ENCODE measurements around the gene TPRKB. TPM values are rescaled to one million over a fixed set of nuclear protein-coding genes. Genes with fewer than 3 reads are reported as not detected.

The TPRKB gene
- total and polyA plus RNA-seq, 9 of the 15 experiments (the other 6 are each of a cell fraction or from before 2014, with no cell fraction given): 55.6 to 250 (median 112) TPM

DNA sequence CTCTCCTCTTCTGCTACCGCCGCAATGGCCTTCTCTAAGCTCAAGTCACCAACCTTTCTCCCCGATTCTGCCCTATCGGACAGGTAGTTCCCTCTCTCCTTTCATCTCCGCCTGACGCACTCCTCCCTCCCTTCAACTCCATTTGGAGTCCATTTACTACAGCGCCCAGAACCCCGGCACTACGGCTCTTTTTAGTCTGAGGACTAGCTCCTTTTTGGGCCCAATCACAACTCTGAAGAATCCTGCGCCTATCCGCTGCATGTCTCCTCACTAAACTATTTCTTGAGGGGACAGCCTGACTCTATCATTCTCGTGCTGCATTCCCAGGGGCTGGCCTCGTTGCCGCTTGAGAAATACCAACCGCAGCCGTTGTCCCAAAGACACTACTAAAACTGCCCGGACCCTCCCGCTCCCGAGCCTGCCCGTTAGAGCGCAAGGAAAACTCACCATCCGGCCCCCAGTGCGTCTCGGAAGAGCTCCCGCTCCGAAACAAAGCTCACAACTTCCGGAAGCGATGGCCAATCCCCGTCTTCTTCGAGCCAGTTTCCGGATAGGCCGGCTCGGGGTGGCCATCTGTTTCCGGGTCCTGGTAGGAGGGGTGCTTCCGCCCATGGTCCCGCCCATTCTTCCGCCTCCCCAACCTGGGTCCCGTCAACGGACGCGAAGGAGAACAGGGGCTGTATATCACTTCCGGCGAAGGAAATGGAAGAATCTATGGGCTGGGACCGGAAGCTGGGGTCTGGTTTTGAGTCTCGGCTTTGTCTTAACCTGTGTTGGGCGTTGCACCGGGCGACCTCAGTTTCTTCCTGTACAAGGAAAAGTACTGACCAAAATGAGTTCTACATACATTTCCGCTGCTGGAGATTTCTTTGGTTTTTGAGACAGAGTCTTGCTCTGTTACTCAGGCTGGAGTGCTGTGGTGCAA is at the start of gene TPRKB (continued):
- TF ChIP-seq, protein P1, sequence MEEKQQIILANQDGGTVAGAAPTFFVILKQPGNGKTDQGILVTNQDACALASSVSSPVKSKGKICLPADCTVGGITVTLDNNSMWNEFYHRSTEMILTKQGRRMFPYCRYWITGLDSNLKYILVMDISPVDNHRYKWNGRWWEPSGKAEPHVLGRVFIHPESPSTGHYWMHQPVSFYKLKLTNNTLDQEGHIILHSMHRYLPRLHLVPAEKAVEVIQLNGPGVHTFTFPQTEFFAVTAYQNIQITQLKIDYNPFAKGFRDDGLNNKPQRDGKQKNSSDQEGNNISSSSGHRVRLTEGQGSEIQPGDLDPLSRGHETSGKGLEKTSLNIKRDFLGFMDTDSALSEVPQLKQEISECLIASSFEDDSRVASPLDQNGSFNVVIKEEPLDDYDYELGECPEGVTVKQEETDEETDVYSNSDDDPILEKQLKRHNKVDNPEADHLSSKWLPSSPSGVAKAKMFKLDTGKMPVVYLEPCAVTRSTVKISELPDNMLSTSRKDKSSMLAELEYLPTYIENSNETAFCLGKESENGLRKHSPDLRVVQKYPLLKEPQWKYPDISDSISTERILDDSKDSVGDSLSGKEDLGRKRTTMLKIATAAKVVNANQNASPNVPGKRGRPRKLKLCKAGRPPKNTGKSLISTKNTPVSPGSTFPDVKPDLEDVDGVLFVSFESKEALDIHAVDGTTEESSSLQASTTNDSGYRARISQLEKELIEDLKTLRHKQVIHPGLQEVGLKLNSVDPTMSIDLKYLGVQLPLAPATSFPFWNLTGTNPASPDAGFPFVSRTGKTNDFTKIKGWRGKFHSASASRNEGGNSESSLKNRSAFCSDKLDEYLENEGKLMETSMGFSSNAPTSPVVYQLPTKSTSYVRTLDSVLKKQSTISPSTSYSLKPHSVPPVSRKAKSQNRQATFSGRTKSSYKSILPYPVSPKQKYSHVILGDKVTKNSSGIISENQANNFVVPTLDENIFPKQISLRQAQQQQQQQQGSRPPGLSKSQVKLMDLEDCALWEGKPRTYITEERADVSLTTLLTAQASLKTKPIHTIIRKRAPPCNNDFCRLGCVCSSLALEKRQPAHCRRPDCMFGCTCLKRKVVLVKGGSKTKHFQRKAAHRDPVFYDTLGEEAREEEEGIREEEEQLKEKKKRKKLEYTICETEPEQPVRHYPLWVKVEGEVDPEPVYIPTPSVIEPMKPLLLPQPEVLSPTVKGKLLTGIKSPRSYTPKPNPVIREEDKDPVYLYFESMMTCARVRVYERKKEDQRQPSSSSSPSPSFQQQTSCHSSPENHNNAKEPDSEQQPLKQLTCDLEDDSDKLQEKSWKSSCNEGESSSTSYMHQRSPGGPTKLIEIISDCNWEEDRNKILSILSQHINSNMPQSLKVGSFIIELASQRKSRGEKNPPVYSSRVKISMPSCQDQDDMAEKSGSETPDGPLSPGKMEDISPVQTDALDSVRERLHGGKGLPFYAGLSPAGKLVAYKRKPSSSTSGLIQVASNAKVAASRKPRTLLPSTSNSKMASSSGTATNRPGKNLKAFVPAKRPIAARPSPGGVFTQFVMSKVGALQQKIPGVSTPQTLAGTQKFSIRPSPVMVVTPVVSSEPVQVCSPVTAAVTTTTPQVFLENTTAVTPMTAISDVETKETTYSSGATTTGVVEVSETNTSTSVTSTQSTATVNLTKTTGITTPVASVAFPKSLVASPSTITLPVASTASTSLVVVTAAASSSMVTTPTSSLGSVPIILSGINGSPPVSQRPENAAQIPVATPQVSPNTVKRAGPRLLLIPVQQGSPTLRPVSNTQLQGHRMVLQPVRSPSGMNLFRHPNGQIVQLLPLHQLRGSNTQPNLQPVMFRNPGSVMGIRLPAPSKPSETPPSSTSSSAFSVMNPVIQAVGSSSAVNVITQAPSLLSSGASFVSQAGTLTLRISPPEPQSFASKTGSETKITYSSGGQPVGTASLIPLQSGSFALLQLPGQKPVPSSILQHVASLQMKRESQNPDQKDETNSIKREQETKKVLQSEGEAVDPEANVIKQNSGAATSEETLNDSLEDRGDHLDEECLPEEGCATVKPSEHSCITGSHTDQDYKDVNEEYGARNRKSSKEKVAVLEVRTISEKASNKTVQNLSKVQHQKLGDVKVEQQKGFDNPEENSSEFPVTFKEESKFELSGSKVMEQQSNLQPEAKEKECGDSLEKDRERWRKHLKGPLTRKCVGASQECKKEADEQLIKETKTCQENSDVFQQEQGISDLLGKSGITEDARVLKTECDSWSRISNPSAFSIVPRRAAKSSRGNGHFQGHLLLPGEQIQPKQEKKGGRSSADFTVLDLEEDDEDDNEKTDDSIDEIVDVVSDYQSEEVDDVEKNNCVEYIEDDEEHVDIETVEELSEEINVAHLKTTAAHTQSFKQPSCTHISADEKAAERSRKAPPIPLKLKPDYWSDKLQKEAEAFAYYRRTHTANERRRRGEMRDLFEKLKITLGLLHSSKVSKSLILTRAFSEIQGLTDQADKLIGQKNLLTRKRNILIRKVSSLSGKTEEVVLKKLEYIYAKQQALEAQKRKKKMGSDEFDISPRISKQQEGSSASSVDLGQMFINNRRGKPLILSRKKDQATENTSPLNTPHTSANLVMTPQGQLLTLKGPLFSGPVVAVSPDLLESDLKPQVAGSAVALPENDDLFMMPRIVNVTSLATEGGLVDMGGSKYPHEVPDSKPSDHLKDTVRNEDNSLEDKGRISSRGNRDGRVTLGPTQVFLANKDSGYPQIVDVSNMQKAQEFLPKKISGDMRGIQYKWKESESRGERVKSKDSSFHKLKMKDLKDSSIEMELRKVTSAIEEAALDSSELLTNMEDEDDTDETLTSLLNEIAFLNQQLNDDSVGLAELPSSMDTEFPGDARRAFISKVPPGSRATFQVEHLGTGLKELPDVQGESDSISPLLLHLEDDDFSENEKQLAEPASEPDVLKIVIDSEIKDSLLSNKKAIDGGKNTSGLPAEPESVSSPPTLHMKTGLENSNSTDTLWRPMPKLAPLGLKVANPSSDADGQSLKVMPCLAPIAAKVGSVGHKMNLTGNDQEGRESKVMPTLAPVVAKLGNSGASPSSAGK (IDR thresholded peaks at IDR 0.05): no peak; the same call in 1 of the 2 replicates
- TF ChIP-seq XRCC3 (IDR thresholded peaks at IDR 0.05) (no peak), EP400 (IDR thresholded peaks at IDR 0.05) (peak; percentile 83), BACH1 (tag; IDR thresholded peaks at IDR 0.05) (0 out of 2 replicates have a peak, but pooled peaks have one; percentile 3), NCOR1 (IDR thresholded peaks at IDR 0.05) (peak; percentile 31; the same call in 1 of the 2 replicates), MXI1 (IDR thresholded peaks at IDR 0.05; ENCODE audit: low read depth, low read length) (no peak; the same call in 1 of the 2 replicates), MEF2A (IDR thresholded peaks at IDR 0.05; ENCODE audit: control insufficient read depth, low read depth, low read length) (no peak)
- TF ChIP-seq, protein P2, sequence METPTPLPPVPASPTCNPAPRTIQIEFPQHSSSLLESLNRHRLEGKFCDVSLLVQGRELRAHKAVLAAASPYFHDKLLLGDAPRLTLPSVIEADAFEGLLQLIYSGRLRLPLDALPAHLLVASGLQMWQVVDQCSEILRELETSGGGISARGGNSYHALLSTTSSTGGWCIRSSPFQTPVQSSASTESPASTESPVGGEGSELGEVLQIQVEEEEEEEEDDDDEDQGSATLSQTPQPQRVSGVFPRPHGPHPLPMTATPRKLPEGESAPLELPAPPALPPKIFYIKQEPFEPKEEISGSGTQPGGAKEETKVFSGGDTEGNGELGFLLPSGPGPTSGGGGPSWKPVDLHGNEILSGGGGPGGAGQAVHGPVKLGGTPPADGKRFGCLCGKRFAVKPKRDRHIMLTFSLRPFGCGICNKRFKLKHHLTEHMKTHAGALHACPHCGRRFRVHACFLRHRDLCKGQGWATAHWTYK (CRISPR knock-in tag; IDR thresholded peaks at IDR 0.05): peak; percentile 74; the same call in 1 of the 2 replicates
- TF ChIP-seq, protein P3, sequence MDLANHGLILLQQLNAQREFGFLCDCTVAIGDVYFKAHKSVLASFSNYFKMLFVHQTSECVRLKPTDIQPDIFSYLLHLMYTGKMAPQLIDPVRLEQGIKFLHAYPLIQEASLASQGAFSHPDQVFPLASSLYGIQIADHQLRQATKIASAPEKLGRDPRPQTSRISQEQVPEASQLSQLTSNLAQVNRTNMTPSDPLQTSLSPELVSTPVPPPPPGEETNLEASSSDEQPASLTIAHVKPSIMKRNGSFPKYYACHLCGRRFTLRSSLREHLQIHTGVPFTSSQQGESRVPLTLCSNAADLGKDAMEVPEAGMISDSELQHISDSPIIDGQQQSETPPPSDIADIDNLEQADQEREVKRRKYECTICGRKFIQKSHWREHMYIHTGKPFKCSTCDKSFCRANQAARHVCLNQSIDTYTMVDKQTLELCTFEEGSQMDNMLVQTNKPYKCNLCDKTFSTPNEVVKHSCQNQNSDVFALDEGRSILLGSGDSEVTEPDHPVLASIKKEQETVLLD (IDR thresholded peaks at IDR 0.05): no peak
- TF ChIP-seq, protein P4, sequence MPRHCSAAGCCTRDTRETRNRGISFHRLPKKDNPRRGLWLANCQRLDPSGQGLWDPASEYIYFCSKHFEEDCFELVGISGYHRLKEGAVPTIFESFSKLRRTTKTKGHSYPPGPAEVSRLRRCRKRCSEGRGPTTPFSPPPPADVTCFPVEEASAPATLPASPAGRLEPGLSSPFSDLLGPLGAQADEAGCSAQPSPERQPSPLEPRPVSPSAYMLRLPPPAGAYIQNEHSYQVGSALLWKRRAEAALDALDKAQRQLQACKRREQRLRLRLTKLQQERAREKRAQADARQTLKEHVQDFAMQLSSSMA (CRISPR knock-in tag; IDR thresholded peaks at IDR 0.05): no peak

Measured in K562 (cell line).